HepG2 (cell line): Measurements from ENCODE around the gene OPALIN. TPM values are rescaled to one million over a fixed set of nuclear protein-coding genes. Genes with fewer than 3 reads are reported as not detected.

Experiments used
- ATAC-seq: fragments of 200-7000 bp; cut with Tn5 transposase; 3 replicates; pipeline ENCODE4 v1.9.1; 2020; ENCODE audit warnings: mild to moderate bottlenecking, moderate library complexity
- BruUV-seq: library from RNA; stranded (reverse); fragments of 400-500 nt; replicated peaks from 2 replicates; lab custom pipeline; 2021; lab: Mats Ljungman, UMichigan
- CTCF ChIA-PET: fragments of 300-600 bp; formaldehyde crosslinking; extraction: SDS; loops from one replicate; lab custom pipeline; 2021; ENCODE audit warnings: low total read pairs, inconsistent platforms, low intra/inter-chr PET ratio; lab: Yijun Ruan, JAX
- POLR2A ChIA-PET: fragments of 350-600 bp; sonication (Branson Sonifier 250); formaldehyde crosslinking; loops from one replicate; lab custom pipeline; 2020; ENCODE audit warnings: antibody characterized with exemption, inconsistent platforms; lab: Yijun Ruan, JAX
- DNase-seq: peaks from one replicate; pipeline ENCODE4 v3.0.0-alpha.2; 2015; ENCODE audit warnings: low spot score
- FAIRE-seq: peaks from 3 replicates; lab custom pipeline; 2011; peaks lifted over from hg19 to GRCh38; lab: Jason Lieb, UNC
- H2AFZ ChIP-seq: one replicate; pipeline ENCODE4 v1.6.1; 2011; ENCODE audit warnings: low read length, inconsistent platforms
- H3K27ac ChIP-seq: fragments of 300-600 bp; 3 replicates; pipeline ENCODE4 v1.8.0; 2011; ENCODE audit warnings: mixed run types, mild to moderate bottlenecking, mixed read lengths, low read length, inconsistent platforms; ENCODE audit not compliant: insufficient read depth; ENCODE audit errors: extremely low read length
- H3K27me3 ChIP-seq, 2 experiments: fragments of 200-600 bp in 1 of 2; 2 replicates in 1 of 2; 3 replicates in 1 of 2; pipeline versions ENCODE4 v1.6.0 to v1.8.0; 2011; ENCODE audit warnings: low read length in 2 of 2, mild to moderate bottlenecking in 2 of 2, moderate library complexity in 2 of 2, inconsistent platforms in 1 of 2; ENCODE audit not compliant: insufficient read depth in 2 of 2, control insufficient read depth in 1 of 2
- H3K36me3 ChIP-seq, 2 experiments: fragments of 200-600 bp in 1 of 2; replicated peaks in 1 of 2; 2 replicates in 1 of 2; 3 replicates in 1 of 2; pipeline versions ENCODE4 v1.5.1 to v1.8.0; 2011; ENCODE audit warnings: low read length in 2 of 2, inconsistent platforms in 1 of 2; ENCODE audit not compliant: insufficient read depth in 2 of 2, control insufficient read depth in 1 of 2
- H3K4me1 ChIP-seq: 2 replicates; pipeline ENCODE4 v1.5.1; 2012; ENCODE audit warnings: low read length, inconsistent platforms; ENCODE audit not compliant: insufficient read depth
- H3K4me2 ChIP-seq: 2 replicates; pipeline ENCODE4 v1.6.0; 2011; ENCODE audit warnings: low read depth, low read length, inconsistent platforms
- H3K4me3 ChIP-seq, 3 experiments: fragments of 200-600 bp in 1 of 3; sonication (generic), shearing (Covaris generic) in 1 of 3; replicated peaks in 1 of 3; 2 replicates each; pipeline ENCODE4 v1.5.1; 2011 to 2016; ENCODE audit warnings: low read length in 3 of 3, inconsistent platforms in 2 of 3, low read depth in 2 of 3, mild to moderate bottlenecking in 2 of 3, control low read depth in 1 of 3, mixed read lengths in 1 of 3; ENCODE audit not compliant: insufficient read depth in 1 of 3
- H3K79me2 ChIP-seq: one replicate; pipeline ENCODE4 v1.6.1; 2011; ENCODE audit warnings: low read length, inconsistent platforms; ENCODE audit not compliant: insufficient read depth
- H3K9ac ChIP-seq: 2 replicates; pipeline ENCODE4 v1.6.0; 2011; ENCODE audit warnings: mild to moderate bottlenecking, low read depth, low read length, inconsistent platforms; ENCODE audit not compliant: insufficient read depth
- H3K9me3 ChIP-seq: 2 replicates; pipeline ENCODE4 v1.5.1; 2012; ENCODE audit warnings: mild to moderate bottlenecking, low read length
- H4K20me1 ChIP-seq: 2 replicates; pipeline ENCODE4 v1.6.0; 2011; ENCODE audit warnings: inconsistent platforms, mild to moderate bottlenecking, low read length, moderate library complexity; ENCODE audit not compliant: insufficient read depth
- CHCHD3 ChIP-seq: sonication (generic); formaldehyde crosslinking; IDR thresholded peaks from 2 replicates; pipeline ENCODE4 v1.8.0; 2022; ENCODE audit warnings: mild to moderate bottlenecking, missing genetic modification reagents, moderate library complexity
- HDAC1 ChIP-seq: sonication (generic); formaldehyde crosslinking; IDR thresholded peaks from 2 replicates; pipeline ENCODE4 v1.5.1; 2020; ENCODE audit warnings: mild to moderate bottlenecking, missing genetic modification reagents
- HNRNPL ChIP-seq: fragments of 200-400 bp; formaldehyde crosslinking; IDR thresholded peaks from 2 replicates; pipeline ENCODE4 v1.6.1; 2017; ENCODE audit warnings: mild to moderate bottlenecking, low read depth, low read length
- HOXA9 ChIP-seq: sonication (generic); formaldehyde crosslinking; IDR thresholded peaks from 2 replicates; pipeline ENCODE4 v1.8.1; 2022; ENCODE audit warnings: missing genetic modification reagents, mild to moderate bottlenecking, moderate library complexity, borderline replicate concordance
- KDM5B ChIP-seq: sonication (generic); formaldehyde crosslinking; IDR thresholded peaks from 2 replicates; pipeline ENCODE4 v1.4.0; 2020; ENCODE audit warnings: missing genetic modification reagents, mild to moderate bottlenecking, borderline replicate concordance
- KMT2B ChIP-seq: IDR thresholded peaks from 2 replicates; pipeline ENCODE4 v1.6.1; 2016; ENCODE audit warnings: missing genetic modification reagents, missing compliant biosample characterization
- NBN ChIP-seq: fragments of 450-650 bp; conservative IDR thresholded peaks from 2 replicates; pipeline ENCODE4 v1.6.1; 2017
- PAXIP1 ChIP-seq: sonication (generic); formaldehyde crosslinking; conservative IDR thresholded peaks from 2 replicates; pipeline ENCODE4 v1.4.0; 2020; ENCODE audit warnings: mild to moderate bottlenecking, missing genetic modification reagents, moderate library complexity
- PITX1 ChIP-seq: sonication (generic); formaldehyde crosslinking; IDR thresholded peaks from 2 replicates; pipeline ENCODE4 v1.5.1; 2020; ENCODE audit warnings: mild to moderate bottlenecking, missing genetic modification reagents
- SP2 ChIP-seq: sonication (generic); formaldehyde crosslinking; IDR thresholded peaks from 2 replicates; pipeline ENCODE4 v1.5.1; 2020; ENCODE audit warnings: mild to moderate bottlenecking, missing genetic modification reagents
- SP4 ChIP-seq: sonication (generic); formaldehyde crosslinking; IDR thresholded peaks from 2 replicates; pipeline ENCODE4 v1.8.1; 2023; ENCODE audit warnings: mild to moderate bottlenecking, missing genetic modification reagents
- TEAD2 ChIP-seq: sonication (generic); formaldehyde crosslinking; IDR thresholded peaks from 2 replicates; pipeline ENCODE4 v1.9.0; 2021; ENCODE audit warnings: missing genetic modification reagents
- XRCC5 ChIP-seq: fragments of 200-400 bp; formaldehyde crosslinking; optimal IDR thresholded peaks from 2 replicates; pipeline ENCODE3; 2017; ENCODE audit warnings: mild to moderate bottlenecking, low read length
- ZNF101 ChIP-seq: sonication (generic); formaldehyde crosslinking; IDR thresholded peaks from 2 replicates; pipeline ENCODE4 v1.4.0; 2020; ENCODE audit warnings: mild to moderate bottlenecking, low read depth, missing genetic modification reagents, borderline replicate concordance
- ZNF574 ChIP-seq: sonication (generic); formaldehyde crosslinking; IDR thresholded peaks from 2 replicates; pipeline ENCODE4 v1.4.0; 2020; ENCODE audit warnings: missing genetic modification reagents
- ZNF83 ChIP-seq: sonication (generic); formaldehyde crosslinking; IDR thresholded peaks from 2 replicates; pipeline ENCODE4 v1.4.0; 2020; ENCODE audit warnings: missing genetic modification reagents, mild to moderate bottlenecking, borderline replicate concordance
- ZZZ3 ChIP-seq: sonication (generic); formaldehyde crosslinking; IDR thresholded peaks from 2 replicates; pipeline ENCODE4 v1.4.0; 2020; ENCODE audit warnings: missing genetic modification reagents, mild to moderate bottlenecking, borderline replicate concordance
- WGBS: methylation state at CpG from one replicate; pipeline ENCODE4 v1.1.6; 2017; ENCODE audit warnings: low lambda C conversion rate; 5-methylcytosine and 5-hydroxymethylcytosine counted together
- in situ Hi-C: cut with HindIII; loops from 2 replicates; pipeline ENCODE4 v1.10.0; 2017; ENCODE audit warnings: low pct_unique_long_range_greater_than_20kb; ENCODE audit not compliant: extremely low pct_ligation_motif_present
- intact Hi-C: fragments of 100-400 bp; cut with micrococcal nuclease; formaldehyde crosslinking; loops from one replicate; pipeline ENCODE4 v1.10.0; 2022; ENCODE audit not compliant: unreplicated experiment
- polyA plus RNA-seq, 8 experiments: library from polyadenylated mRNA; depleted of rRNA in 3 of 8; stranded (reverse) in 7 of 8; unstranded in 1 of 8; fragments of >200 nt; fragmentation: Illumina TruSeq in 4 of 8; extraction: Trizol in 4 of 8; gene quantifications; 2 replicates each; pipeline versions ENCODE4 v1.2.1 to v1.2.3, GENCODE V29; 2011 to 2016; ENCODE audit warnings: low read depth in 4 of 8, missing spikeins in 1 of 8, mixed read lengths in 1 of 8; ENCODE audit not compliant: insufficient read depth in 1 of 8
- total RNA-seq, 5 experiments: library from RNA; depleted of rRNA; stranded (reverse); fragments of >200 nt; fragmentation: Illumina TruSeq; extraction: Trizol; gene quantifications; 2 replicates each; pipeline ENCODE4 v1.2.3, GENCODE V29; 2016; ENCODE audit warnings: low read depth in 1 of 5

OPALIN gene
- total and polyA plus RNA-seq, 2 of the 13 experiments (the other 11 are each of a cell fraction or from before 2014, with no cell fraction given): not detected

GRCh38 chr10:96368971-96369370 lies 10.2 kb upstream of the OPALIN start:
- WGBS: 59% methylated on average over 4 of the region's 5 CpGs

GRCh38 chr10:96367470-96367869 lies 8.7 kb upstream of the OPALIN start:
- BruUV-seq: no TSS peak
- CTCF ChIA-PET: no interaction called here
- no peak for TF ChIP-seq CHCHD3 (CRISPR knock-in tag)
- TF ChIP-seq KDM5B (CRISPR knock-in tag): no peak
- TF ChIP-seq PITX1 (CRISPR knock-in tag): no peak
- TF ChIP-seq SP4 (CRISPR knock-in tag): no peak
- no peak for TF ChIP-seq ZNF574 (CRISPR knock-in tag)
- no peak for TF ChIP-seq HNRNPL
- no peak for TF ChIP-seq PAXIP1 (CRISPR knock-in tag)
- no peak for TF ChIP-seq NBN
- no peak for TF ChIP-seq ZNF101 (CRISPR knock-in tag)
- no peak for TF ChIP-seq HOXA9
- no peak for TF ChIP-seq ZZZ3 (CRISPR knock-in tag)
- TF ChIP-seq XRCC5: no peak

More at GRCh38 chr10:96368971-96369370, 10.2 kb upstream of the OPALIN start:
- Histone ChIP-seq H3K4me3 (no peak overlapping the region), H2AFZ (no peak overlapping the region), H3K27ac (no peak overlapping the region), H3K27me3 (peaks cover 2 to 13% of the 10 kb centered on the region in 2 experiments; a peak in 3 of 5 replicates), H3K9me3 (no peaks in the 10 kb centered on the region), H3K4me2 (no peak overlapping the region), H3K9ac (no peak overlapping the region), H4K20me1 (no peaks in the 10 kb centered on the region), H3K79me2 (no peaks in the 10 kb centered on the region), H3K36me3 (no peaks in the 10 kb centered on the region), H3K4me1 (no peaks in the 10 kb centered on the region)
- FAIRE-seq: no peak
- in situ Hi-C loops: no loop called here
- DNase-seq: no peak
- ATAC-seq: no peak
- POLR2A ChIA-PET: no interaction called here
- BruUV-seq: no TSS peak
- CTCF ChIA-PET: no interaction called here
- intact Hi-C loops: no loop called here
- no peak for TF ChIP-seq SP2 (CRISPR knock-in tag)
- no peak for TF ChIP-seq ZNF83 (CRISPR knock-in tag)
- no peak for TF ChIP-seq TEAD2 (CRISPR knock-in tag)
- TF ChIP-seq HDAC1: no peak
- TF ChIP-seq KMT2B (CRISPR knock-in tag): no peak

More at GRCh38 chr10:96367470-96367869, 8.7 kb upstream of the OPALIN start:
- WGBS: 11% methylated on average over 4 of the region's 4 CpGs
- Histone ChIP-seq H3K4me2 (no peak overlapping the region), H3K9ac (no peak overlapping the region), H3K4me3 (no peak overlapping the region), H3K9me3 (no peaks in the 10 kb centered on the region), H4K20me1 (no peaks in the 10 kb centered on the region), H3K27me3 (peaks cover 2 to 10% of the 10 kb centered on the region in 2 experiments; a peak in 3 of 5 replicates), H3K79me2 (no peaks in the 10 kb centered on the region), H2AFZ (no peak overlapping the region), H3K4me1 (no peaks in the 10 kb centered on the region), H3K36me3 (no peaks in the 10 kb centered on the region), H3K27ac (no peak overlapping the region)
- in situ Hi-C loops: no loop called here
- ATAC-seq (no peak), DNase-seq (no peak), FAIRE-seq (no peak)
- intact Hi-C loops: no loop called here
- POLR2A ChIA-PET: no interaction called here
